GM21825 (cell line): ENCODE measurements around the gene EPHA1.

ENCODE experiments used
- ATAC-seq: cut with Tn5 transposase; IDR thresholded peaks from one replicate; pipeline ENCODE4 v1.9.1; 2021; ENCODE audit warnings: mild to moderate bottlenecking, moderate library complexity; ENCODE audit not compliant: unreplicated experiment

Gene EPHA1

DNA sequence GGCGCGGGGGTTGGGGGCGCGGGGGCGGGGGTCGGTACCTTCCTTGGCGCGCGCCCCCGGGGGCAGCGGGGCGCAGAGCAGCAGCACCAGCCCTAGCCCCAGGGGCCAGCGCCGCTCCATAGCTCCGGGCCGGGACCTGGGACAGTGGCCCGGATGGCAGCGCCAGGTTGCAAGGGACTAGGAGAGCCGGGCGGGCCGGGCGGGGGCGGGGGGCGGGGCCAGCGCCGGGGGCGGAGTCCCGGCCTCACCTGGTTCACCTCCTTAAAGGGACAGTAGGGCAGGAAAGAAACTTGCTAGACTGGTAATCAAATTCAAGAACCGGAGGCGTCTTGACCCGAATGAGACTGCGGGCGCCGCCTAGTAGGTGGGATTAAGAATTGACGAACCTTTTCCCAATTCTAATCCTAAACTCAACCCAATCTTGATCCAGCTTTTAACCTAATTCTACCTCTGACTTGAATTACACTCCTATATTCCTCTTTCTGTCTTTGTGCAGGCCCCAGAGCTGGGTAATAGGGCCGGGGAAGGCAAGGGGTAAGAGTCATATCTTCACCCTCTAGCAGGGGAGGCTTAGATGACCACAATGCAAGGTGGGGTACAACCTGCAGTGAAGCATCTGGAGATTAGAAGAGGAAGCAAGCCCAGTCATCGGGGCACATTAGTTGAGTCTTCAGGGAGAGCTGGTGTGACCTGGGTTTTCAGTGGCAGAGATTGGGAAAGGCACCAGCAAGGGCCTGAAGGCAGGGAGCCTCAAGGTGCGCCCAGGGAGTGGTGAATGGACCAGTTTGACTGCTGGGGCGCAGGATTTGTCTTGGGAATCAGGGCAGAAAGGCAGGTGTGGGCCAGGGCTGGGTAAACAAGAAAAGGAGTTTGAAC, at the start of gene EPHA1:
Gene EPHA1, minus strand, starts transcription at position 171 of the 876 bp plus-strand sequence. Its CDS starts 51 bp downstream, at position 120.
- no peak for ATAC-seq

DNA sequence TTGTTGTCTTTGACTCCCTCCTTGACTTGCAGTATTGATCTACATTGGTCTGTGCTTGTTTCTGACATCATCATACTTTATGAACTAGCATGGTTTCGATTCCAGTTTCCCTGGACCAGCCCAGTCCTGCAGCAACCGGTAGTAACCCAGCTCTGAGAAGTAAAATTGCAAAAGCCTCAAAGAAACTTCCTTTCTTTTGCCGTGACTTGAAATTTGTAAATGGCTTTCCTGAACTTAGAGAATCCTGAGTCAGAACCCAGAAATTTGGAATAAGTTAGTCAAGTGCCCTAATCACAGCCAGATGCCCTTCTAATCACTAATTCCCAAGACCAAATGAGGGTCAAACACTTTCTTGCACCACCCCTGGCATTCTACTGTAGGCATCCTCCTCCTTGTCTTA, 49.6 kb upstream of the EPHA1 start:
- no peak for ATAC-seq

DNA sequence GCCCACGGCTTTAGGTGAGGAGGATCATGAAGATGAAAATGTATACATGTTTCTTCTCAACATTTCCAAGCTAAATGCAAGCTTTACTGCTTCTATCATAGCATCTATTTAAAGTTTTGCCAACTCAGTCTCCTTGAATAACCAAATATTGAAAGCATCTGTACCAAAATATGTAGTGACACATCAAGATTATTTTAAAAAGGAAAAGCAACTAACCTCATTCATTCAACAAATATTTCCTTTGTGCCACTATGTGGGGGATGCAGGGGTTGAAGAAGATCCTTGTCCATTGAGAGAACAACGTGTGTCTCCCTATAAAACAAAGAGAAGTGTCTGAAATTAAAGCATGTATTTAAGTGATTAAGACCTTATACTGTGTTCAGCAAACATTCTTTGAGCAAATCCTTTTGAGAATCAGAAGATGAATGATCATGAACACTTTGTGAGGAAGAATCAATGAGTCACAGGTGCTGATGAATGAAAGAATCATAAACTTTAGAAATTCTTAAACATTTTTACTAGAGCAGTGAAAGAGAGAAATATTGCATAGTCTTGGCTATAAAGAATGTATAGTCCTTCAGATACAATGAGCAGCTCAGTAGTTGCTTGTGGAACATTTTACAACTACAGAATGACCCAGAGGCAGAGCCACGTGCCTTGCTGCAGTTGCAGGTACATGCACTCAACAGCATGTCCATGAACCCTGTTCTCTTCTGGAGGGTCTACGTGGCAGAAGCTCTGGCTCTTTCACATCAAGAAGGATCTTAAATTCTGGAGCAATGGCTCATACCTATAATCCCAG, 48.5 kb upstream of the EPHA1 start:
- no peak for ATAC-seq

DNA sequence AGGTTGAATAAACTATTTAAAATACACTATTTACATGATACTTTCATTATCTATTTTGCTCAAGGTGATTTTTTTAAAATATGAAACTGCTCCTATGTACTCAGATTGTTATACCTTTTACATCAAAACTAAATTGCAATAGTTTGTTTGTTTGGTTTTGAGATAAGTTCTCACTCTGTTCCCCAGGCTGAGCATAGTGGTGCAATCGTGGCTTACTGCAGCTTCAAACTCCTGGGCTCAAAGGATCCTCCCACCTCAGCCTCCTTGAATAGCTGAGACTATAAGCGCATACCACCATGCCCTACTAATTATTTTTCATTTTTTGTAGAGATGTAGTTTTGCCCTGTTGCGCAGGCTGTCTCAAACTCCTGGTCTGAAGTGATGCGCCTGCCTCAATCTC, 47.3 kb upstream of the EPHA1 start:
- no peak for ATAC-seq

DNA sequence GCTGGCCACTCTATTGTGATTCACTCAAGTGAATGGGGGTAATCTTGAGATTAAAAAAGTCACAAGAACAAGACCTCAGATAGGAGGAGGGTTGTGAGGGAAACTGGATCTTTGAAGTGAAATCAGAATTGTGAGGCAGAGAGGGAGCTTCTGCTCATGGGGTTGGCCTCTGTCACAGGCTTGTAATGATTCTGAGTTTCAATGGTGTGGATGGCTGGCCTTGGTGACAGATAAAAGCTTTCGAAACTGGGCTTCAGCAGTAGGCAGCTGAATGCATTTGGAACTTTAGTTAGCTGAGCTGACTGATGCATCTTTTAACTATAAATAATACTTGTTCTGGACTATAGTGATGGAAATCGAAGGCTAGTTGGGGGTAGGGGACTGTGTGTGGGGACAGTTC, 46.8 kb upstream of the EPHA1 start:
- no peak for ATAC-seq

DNA sequence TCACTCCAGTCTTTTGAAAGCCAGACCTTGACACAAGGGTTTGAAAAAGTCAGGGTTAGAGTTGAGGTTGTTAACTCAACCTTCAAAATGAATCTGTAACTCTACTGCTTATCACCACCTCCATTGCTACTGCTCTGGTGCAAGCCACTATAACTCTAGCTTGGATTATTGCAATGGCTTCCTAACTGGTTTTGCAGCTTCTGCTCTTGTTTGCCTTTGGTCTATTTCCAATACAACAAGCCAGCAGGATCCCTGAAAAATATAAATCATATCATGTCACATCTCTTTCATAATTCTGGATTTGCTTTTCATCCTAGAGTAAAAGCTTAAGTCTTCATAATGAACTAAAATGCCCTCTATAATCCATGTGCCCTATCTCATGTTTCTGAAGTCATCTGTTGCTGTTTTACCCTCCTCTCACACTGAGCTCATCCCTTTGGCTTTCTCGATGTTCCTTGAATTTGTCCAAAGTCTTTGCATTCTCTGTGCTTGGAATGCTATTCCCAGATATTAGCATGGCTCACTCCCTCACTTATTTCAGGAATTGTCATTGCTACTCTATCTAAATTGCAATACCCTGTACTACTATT, 45.5 kb upstream of the EPHA1 start:
- no peak for ATAC-seq

- ATAC-seq, result no peak
These were observed 43.8 kb upstream of the EPHA1 start for GRCh38 chr7:143452495-143452894.

- no peak for ATAC-seq
These were observed 43.1 kb upstream of the EPHA1 start for GRCh38 chr7:143451746-143452145.

- no peak for ATAC-seq
These were observed 42.5 kb upstream of the EPHA1 start for GRCh38 chr7:143451122-143451521.

GRCh38 chr7:143449793-143450192, 41.1 kb upstream of the EPHA1 start:
- ATAC-seq, result no peak

- no peak for ATAC-seq
These were observed 39.8 kb upstream of the EPHA1 start for GRCh38 chr7:143448429-143448828.

GRCh38 chr7:143447466-143447865, 38.8 kb upstream of the EPHA1 start:
- ATAC-seq, result no peak

DNA sequence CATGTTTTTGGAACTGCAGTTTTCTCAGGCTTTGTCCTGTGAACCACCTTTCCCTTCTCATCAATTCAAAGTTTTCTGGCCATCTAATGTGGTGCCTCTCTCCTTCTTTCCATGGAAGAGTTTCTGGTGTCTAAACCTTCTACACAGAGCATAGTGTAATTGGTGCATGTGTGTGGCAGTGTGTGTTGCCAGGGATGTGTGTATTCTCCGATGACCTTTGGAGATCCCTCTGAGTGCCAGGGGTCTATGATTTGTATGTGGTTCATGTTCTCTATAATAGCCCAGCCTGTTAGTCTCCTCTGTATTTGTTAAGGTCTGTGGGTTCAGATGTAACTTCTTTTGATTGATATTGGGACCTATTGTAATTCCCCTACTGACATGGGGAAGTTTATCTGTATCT, 36.1 kb upstream of the EPHA1 start:
- ATAC-seq, result no peak

GRCh38 chr7:143444063-143444782, 35.6 kb upstream of the EPHA1 start:
- ATAC-seq, result no peak

GRCh38 chr7:143443153-143443552, 34.5 kb upstream of the EPHA1 start, which contains the start of gene TAS2R60:
TAS2R60 (plus strand) TSS chr7:143443453; CDS start chr7:143443453, 0 bp downstream.
- no peak for ATAC-seq

DNA sequence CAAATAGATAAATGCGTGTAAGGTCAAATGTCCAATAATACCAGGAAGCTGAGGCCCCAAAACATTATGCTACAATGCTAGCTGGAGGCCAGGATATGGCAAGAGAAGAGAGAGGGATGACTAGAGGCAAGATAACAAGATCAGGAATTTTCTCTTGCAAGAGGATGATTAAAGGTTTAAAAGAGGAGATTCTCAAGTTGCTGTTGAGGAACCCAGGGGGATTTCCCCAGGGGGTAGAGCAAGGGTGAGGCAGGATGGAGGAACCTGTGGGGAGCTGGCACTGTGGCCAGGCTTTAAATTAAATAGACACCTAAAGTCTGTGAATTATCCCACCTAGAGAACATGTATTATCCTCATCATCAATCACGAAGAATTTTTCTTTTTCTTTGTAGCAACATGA, 31.2 kb upstream of the EPHA1 start:
- no peak for ATAC-seq

- peak; percentile 47 for ATAC-seq
These were observed 28.9 kb upstream of the EPHA1 start for GRCh38 chr7:143437578-143437977.

- ATAC-seq, result peak; percentile 93
These were observed 27.8 kb upstream of the EPHA1 start for GRCh38 chr7:143436325-143436946.

GRCh38 chr7:143435266-143435665, 26.6 kb upstream of the EPHA1 start:
- ATAC-seq, result no peak

DNA sequence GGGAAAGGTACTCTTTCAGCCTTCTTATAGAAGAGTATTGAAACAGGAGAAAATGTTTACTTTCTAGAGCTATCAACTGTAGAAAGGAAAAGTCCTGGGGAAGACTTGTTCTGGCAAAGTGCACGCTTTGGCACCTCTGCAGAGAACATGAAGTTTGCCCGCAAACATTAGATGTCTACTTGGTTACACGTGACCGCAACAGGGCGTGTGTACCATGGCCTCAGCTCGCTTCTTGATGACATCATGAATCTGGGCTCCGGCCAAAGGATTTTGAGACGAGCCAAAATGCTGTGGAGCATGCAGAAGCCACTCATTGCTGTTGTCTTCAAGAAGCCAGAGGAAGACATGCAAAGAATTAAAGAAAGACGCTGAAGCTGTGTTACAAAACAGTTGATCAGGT, 26.0 kb upstream of the EPHA1 start:
- no peak for ATAC-seq
